Measurements from ENCODE around the gene B3GALT5.
"Not testable (repeated sequence)": the region's sequence is repeated elsewhere in the genome, so short reads cannot be mapped to it uniquely, and the experiment has no call there.

The B3GALT5 gene

GRCh38 chr21:39612233-39613040 is at the start of gene B3GALT5:
TSS of gene B3GALT5 (plus strand) at chr21:39612940. CDS start at chr21:39660560, 47,620 bp downstream.
- DNase-seq = no peak

- DNase-seq = no peak
Measured at GRCh38 chr21:39564200-39564599, 48.5 kb upstream of the B3GALT5 start.

- DNase-seq = no peak
Measured at GRCh38 chr21:39567180-39567972, 45.4 kb upstream of the B3GALT5 start.

GRCh38 chr21:39568361-39568760 is 44.4 kb upstream of the B3GALT5 start:
- no peak for DNase-seq

- no peak for DNase-seq
Measured at GRCh38 chr21:39575775-39576174, 37.0 kb upstream of the B3GALT5 start.

- DNase-seq = no peak
Measured at GRCh38 chr21:39576518-39577128, 36.1 kb upstream of the B3GALT5 start.

GRCh38 chr21:39579734-39580332 is 32.9 kb upstream of the B3GALT5 start:
- no peak for DNase-seq

- no peak for DNase-seq
Measured at GRCh38 chr21:39580744-39581143, 32.0 kb upstream of the B3GALT5 start.

GRCh38 chr21:39581414-39581813 is 31.3 kb upstream of the B3GALT5 start:
- DNase-seq = no peak

GRCh38 chr21:39582749-39583148 is 30.0 kb upstream of the B3GALT5 start:
- DNase-seq = no peak

- not testable (repeated sequence) for DNase-seq
Measured at GRCh38 chr21:39583586-39583985, 29.2 kb upstream of the B3GALT5 start.

- no peak for DNase-seq
Measured at GRCh38 chr21:39587376-39587775, 25.4 kb upstream of the B3GALT5 start.

GRCh38 chr21:39588884-39589283 is 23.9 kb upstream of the B3GALT5 start:
- DNase-seq = no peak

- no peak for DNase-seq
Measured at GRCh38 chr21:39593522-39593921, 19.2 kb upstream of the B3GALT5 start.

GRCh38 chr21:39595465-39595864 is 17.3 kb upstream of the B3GALT5 start:
- DNase-seq = no peak

GRCh38 chr21:39597595-39597994 is 15.1 kb upstream of the B3GALT5 start:
- no peak for DNase-seq

GRCh38 chr21:39599191-39599970 is 13.4 kb upstream of the B3GALT5 start:
- DNase-seq = no peak

GRCh38 chr21:39601187-39601928 is 11.4 kb upstream of the B3GALT5 start:
- no peak for DNase-seq

GRCh38 chr21:39602076-39602689 is 10.6 kb upstream of the B3GALT5 start:
- DNase-seq = no peak

- no peak for DNase-seq
Measured at GRCh38 chr21:39602793-39603192, 9.9 kb upstream of the B3GALT5 start.

- no peak for DNase-seq
Measured at GRCh38 chr21:39604951-39605350, 7.8 kb upstream of the B3GALT5 start.
